Left lung (tissue), 10 donors: ENCODE measurements around the gene CREBBP. TPM values are rescaled to one million over a fixed set of nuclear protein-coding genes. Genes with fewer than 3 reads are reported as not detected.

Experiments
- ATAC-seq: fragments of 200-7000 bp; cut with Tn5 transposase; one replicate; pipeline ENCODE4 v1.9.1; 2020; ENCODE audit warnings: moderate library complexity
- DNase-seq, 4 donors: peaks; one replicate each; pipeline ENCODE4 v3.0.0-alpha.2; 2013 to 2020
- H3K27ac ChIP-seq, 2 donors: fragments of 200-600 bp; sonication (generic) in 1 of 2; one replicate each; pipeline versions ENCODE4 v1.5.0 to v1.8.0; 2020 to 2021
- H3K27me3 ChIP-seq, 2 donors: fragments of 200-600 bp; sonication (generic) in 1 of 2; one replicate each; pipeline versions ENCODE4 v1.5.0 to v1.8.0; 2020 to 2021
- H3K36me3 ChIP-seq, 2 donors: fragments of 200-600 bp; sonication (generic) in 1 of 2; one replicate each; pipeline versions ENCODE4 v1.5.0 to v1.8.0; 2020 to 2021
- H3K4me1 ChIP-seq, 2 donors: fragments of 200-600 bp; one replicate each; pipeline ENCODE4 v1.8.0; 2021
- H3K4me3 ChIP-seq, 2 donors: fragments of 200-600 bp; sonication (generic) in 1 of 2; one replicate each; pipeline versions ENCODE4 v1.5.0 to v1.8.0; 2020 to 2021; ENCODE audit warnings: mild to moderate bottlenecking in 1 of 2
- H3K9me3 ChIP-seq, 2 donors: fragments of 200-600 bp; sonication (generic) in 1 of 2; one replicate each; pipeline versions ENCODE4 v1.5.0 to v1.8.0; 2020 to 2021
- CTCF ChIP-seq, 2 donors: fragments of 200-600 bp; sonication (generic) in 1 of 2; IDR thresholded peaks; one replicate each; pipeline versions ENCODE4 v1.5.0 to v1.8.0; 2021; ENCODE audit warnings: antibody characterized with exemption in 2 of 2
- intact Hi-C, 2 donors: fragments of 100-400 bp; cut with DNase I; formaldehyde crosslinking; loops; one replicate each; pipeline versions ENCODE4 v1.11.2 to v1.14.2; 2022
- polyA plus RNA-seq, 6 donors: library from polyadenylated mRNA; unstranded; fragments of 120-200 nt; gene quantifications; one replicate each; pipeline ENCODE4 v1.2.1, GENCODE V29; 2013; ENCODE audit not compliant: insufficient read length in 6 of 6
- total RNA-seq, 2 donors: library from RNA; stranded (reverse); fragmentation: NEBNext Ultra II Directional; extraction: Animal tissue kit (Norgen Biotek cat#: 25700); gene quantifications; one replicate each; pipeline ENCODE4 v1.2.1, GENCODE V29; 2021
- donor health status: DM: no; HTN: yes; CAD: no.
- donor health status: DM: no; HTN: no; CAD: no.

The CREBBP gene
- total and polyA plus RNA-seq, 8 donors: 48.3 to 112 (median 104) TPM

- Histone ChIP-seq H3K27me3 (no peaks in the 10 kb centered on the region), H3K4me3 (no peak overlapping the region), H3K4me1 (peaks cover 35 to 99% of the 10 kb centered on the region in 2 donors), H3K36me3 (no peaks in the 10 kb centered on the region), H3K27ac (peak overlapping the region in 1 of 2 donors; percentile 2), H3K9me3 (no peaks in the 10 kb centered on the region)
- TF ChIP-seq CTCF (IDR thresholded peaks at IDR 0.05): no peak
- DNase-seq: no peak
- ATAC-seq: peak; percentile 18
- intact Hi-C loops: no loop called here
Measured at GRCh38 chr16:3863587-3863986, 16.9 kb downstream of the CREBBP start.

GRCh38 chr16:3861808-3862451 lies 18.6 kb downstream of the CREBBP start:
- Histone ChIP-seq H3K27ac (peak overlapping the region in 1 of 2 donors; percentile 65), H3K4me1 (peaks cover 47 to 100% of the 10 kb centered on the region in 2 donors), H3K36me3 (no peaks in the 10 kb centered on the region), H3K4me3 (no peak overlapping the region), H3K9me3 (no peaks in the 10 kb centered on the region), H3K27me3 (no peaks in the 10 kb centered on the region)
- DNase-seq (peak in 1 of 4 donors; percentile 85), ATAC-seq (peak; percentile 52)
- intact Hi-C loops: no loop called here
- no peak for TF ChIP-seq CTCF (IDR thresholded peaks at IDR 0.05)

GRCh38 chr16:3859889-3860288 lies 20.6 kb downstream of the CREBBP start:
- intact Hi-C loops: no loop called here
- Histone ChIP-seq H3K9me3 (no peaks in the 10 kb centered on the region), H3K4me1 (peaks cover 49 to 100% of the 10 kb centered on the region in 2 donors), H3K4me3 (no peak overlapping the region), H3K27me3 (no peaks in the 10 kb centered on the region), H3K36me3 (no peaks in the 10 kb centered on the region), H3K27ac (no peak overlapping the region)
- no peak for TF ChIP-seq CTCF (IDR thresholded peaks at IDR 0.05)
- no peak for ATAC-seq
- DNase-seq: no peak

- H3K36me3 ChIP-seq: no peaks in the 10 kb centered on the region
- H3K27me3 ChIP-seq: no peaks in the 10 kb centered on the region
- H3K4me3 ChIP-seq: no peak overlapping the region
- DNase-seq (no peak), ATAC-seq (no peak)
- H3K4me1 ChIP-seq: peaks cover 45 to 100% of the 10 kb centered on the region in 2 donors
- intact Hi-C loops: no loop called here
- H3K27ac ChIP-seq: no peak overlapping the region
- H3K9me3 ChIP-seq: no peaks in the 10 kb centered on the region
- no peak for TF ChIP-seq CTCF (IDR thresholded peaks at IDR 0.05)
Measured at GRCh38 chr16:3858801-3859200, 21.7 kb downstream of the CREBBP start.

GRCh38 chr16:3857189-3858043 lies 23.1 kb downstream of the CREBBP start:
- no peaks in the 10 kb centered on the region for H3K9me3 ChIP-seq
- no peak for TF ChIP-seq CTCF (IDR thresholded peaks at IDR 0.05)
- no peaks in the 10 kb centered on the region for H3K27me3 ChIP-seq
- H3K4me1 ChIP-seq: peaks cover 41 to 100% of the 10 kb centered on the region in 2 donors
- no peaks in the 10 kb centered on the region for H3K36me3 ChIP-seq
- H3K4me3 ChIP-seq: no peak overlapping the region
- intact Hi-C loops: no loop called here
- DNase-seq (peak in 2 of 4 donors; percentile 72 to 84), ATAC-seq (peak; percentile 83)
- H3K27ac ChIP-seq: peak overlapping the region; percentile 36 to 76
